Stimulated activated CD4-positive, alpha-beta T cell treated with anti-CD3 and anti-CD28 coated beads, Interleukin-12 subunit alpha, Interleukin-12 subunit beta, amount 100 ng/mL, for 48 hours (primary cell): ENCODE results near the gene TMEM168.

Experiments used
- DNase-seq, 3 donors: peaks; one replicate each; pipeline ENCODE4 v3.0.0-alpha.2; 2020; ENCODE audit warnings: low read depth in 2 of 3, low spot score in 1 of 3

The TMEM168 gene

GRCh38 chr7:112715525-112715924 lies 74.7 kb downstream of the TMEM168 start:
- DNase-seq: no peak

GRCh38 chr7:112714917-112715316 lies 75.3 kb downstream of the TMEM168 start:
- no peak for DNase-seq
